Measurements from ENCODE around the gene EIF5A2.

Gene EIF5A2

GRCh38 chr3:170839518-170840100 is 68.8 kb downstream of the EIF5A2 start:
- Histone ChIP-seq H3K9ac (ENCODE audit: low read length) (no peak overlapping the region), H3K36me3 (replicated peaks; ENCODE audit: low read depth, low read length) (no peaks in the 10 kb centered on the region), H3K4me1 (ENCODE audit: low read length) (no peaks in the 10 kb centered on the region), H4K20me1 (ENCODE audit: insufficient read depth, low read length) (no peaks in the 10 kb centered on the region), H3K4me2 (ENCODE audit: low read length) (no peak overlapping the region), H3K9me3 (ENCODE audit: insufficient read depth, low read length) (no peaks in the 10 kb centered on the region), H3K27ac (ENCODE audit: low read length) (no peak overlapping the region), H3K27me3 (ENCODE audit: low read depth, low read length) (peaks cover 56% of the 10 kb centered on the region), H3K4me3 (ENCODE audit: low read length) (no peak overlapping the region), H3K79me2 (ENCODE audit: low read length) (no peaks in the 10 kb centered on the region), H2AFZ (ENCODE audit: low read depth, low read length) (no peak overlapping the region)
- TF ChIP-seq CTCF (IDR thresholded peaks at IDR 0.05; ENCODE audit: low read depth, low read length) (no peak), EZH2phosphoT487 (IDR thresholded peaks at IDR 0.05; ENCODE audit: low read depth) (no peak)

Measured in OCI-LY3 (cell line).